ENCODE data around the gene ERC2. TPM values are rescaled to one million over a fixed set of nuclear protein-coding genes. Genes with fewer than 3 reads are reported as not detected.

ERC2 gene
- total and polyA plus RNA-seq, 2 of the 8 experiments (the other 6 are each of a cell fraction or from before 2014, with no cell fraction given), result 16.4 to 22.8 TPM

DNA sequence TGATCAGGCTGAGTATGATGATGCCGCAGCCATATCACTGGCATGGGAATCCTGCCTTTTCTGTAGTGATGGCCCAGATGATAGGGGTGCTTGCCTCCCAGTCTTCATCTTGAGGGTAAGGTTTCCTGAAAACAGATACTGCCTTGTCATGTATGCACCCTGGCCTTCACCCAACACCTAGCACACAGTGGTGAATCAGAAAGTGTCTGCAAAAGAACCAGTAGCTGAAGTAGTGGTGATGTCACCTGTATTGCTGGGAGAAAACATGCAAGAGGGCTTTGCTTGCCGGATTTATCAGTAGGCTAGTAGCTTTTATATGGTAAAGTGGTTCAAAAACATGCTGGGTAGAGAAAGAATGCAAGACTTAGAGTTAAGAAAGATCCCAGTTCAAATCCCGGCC is 561.4 kb downstream of the ERC2 start (continued):
- TF ChIP-seq NRF1 (IDR thresholded peaks at IDR 0.05; ENCODE audit: low read depth, low read length), result no peak

All from H1 (cell line).